Astrocyte of the cerebellum (primary cell): ENCODE measurements around the gene CES2.

ENCODE experiments used
- DNase-seq: peaks from one replicate; pipeline ENCODE4 v3.0.0-alpha.2; 2011; ENCODE audit warnings: low read depth
- H3K4me3 ChIP-seq: 2 replicates; pipeline ENCODE4 v1.5.1; 2011; ENCODE audit warnings: mild to moderate bottlenecking, low read depth, low read length, moderate library complexity
- CTCF ChIP-seq: IDR thresholded peaks from 2 replicates; pipeline ENCODE4 v1.5.1; 2012; ENCODE audit warnings: low read length, low read depth, moderate library complexity, mild to moderate bottlenecking; ENCODE audit errors: missing control alignments
- in situ Hi-C: cut with HindIII; loops from 2 replicates; pipeline ENCODE4 v1.10.0; 2017; ENCODE audit warnings: low sequenced_read_pairs

The CES2 gene

GRCh38 chr16:66946974-66947301, 11.6 kb downstream of the CES2 start:
- H3K4me3 ChIP-seq, result no peak overlapping the region
- in situ Hi-C loops, result no loop called here
- TF ChIP-seq CTCF, result no peak
- no peak for DNase-seq

GRCh38 chr16:66947302-66948065, 12.2 kb downstream of the CES2 start:
- H3K4me3 ChIP-seq, result peak overlapping the region; percentile 45
- TF ChIP-seq CTCF, result peak; percentile 89
- peak; percentile 64 for DNase-seq
- in situ Hi-C loops, result no loop called here

GRCh38 chr16:66948134-66948836, 13.0 kb downstream of the CES2 start:
- H3K4me3 ChIP-seq, result peak overlapping the region; percentile 45
- DNase-seq, result no peak
- in situ Hi-C loops, result no loop called here
- TF ChIP-seq CTCF, result no peak

- no peak for DNase-seq
- in situ Hi-C loops, result no loop called here
- peak overlapping the region; percentile 45 for H3K4me3 ChIP-seq
- TF ChIP-seq CTCF, result no peak
These were observed 13.5 kb downstream of the CES2 start for GRCh38 chr16:66948837-66949225.

- no peak overlapping the region for H3K4me3 ChIP-seq
- DNase-seq, result no peak
- TF ChIP-seq CTCF, result no peak
- in situ Hi-C loops, result no loop called here
These were observed 14.2 kb downstream of the CES2 start for GRCh38 chr16:66949472-66949871.

GRCh38 chr16:66950437-66950836, 15.1 kb downstream of the CES2 start:
- no peak overlapping the region for H3K4me3 ChIP-seq
- no peak for DNase-seq
- in situ Hi-C loops, result no loop called here
- no peak for TF ChIP-seq CTCF
